ENCODE measurements around the gene KCNJ6. TPM values are rescaled to one million over a fixed set of nuclear protein-coding genes. Genes with fewer than 3 reads are reported as not detected.

The KCNJ6 gene
- total and polyA plus RNA-seq, 2 of the 8 experiments (the other 6 are each of a cell fraction or from before 2014, with no cell fraction given): 0.51 to 1.2 TPM

DNA sequence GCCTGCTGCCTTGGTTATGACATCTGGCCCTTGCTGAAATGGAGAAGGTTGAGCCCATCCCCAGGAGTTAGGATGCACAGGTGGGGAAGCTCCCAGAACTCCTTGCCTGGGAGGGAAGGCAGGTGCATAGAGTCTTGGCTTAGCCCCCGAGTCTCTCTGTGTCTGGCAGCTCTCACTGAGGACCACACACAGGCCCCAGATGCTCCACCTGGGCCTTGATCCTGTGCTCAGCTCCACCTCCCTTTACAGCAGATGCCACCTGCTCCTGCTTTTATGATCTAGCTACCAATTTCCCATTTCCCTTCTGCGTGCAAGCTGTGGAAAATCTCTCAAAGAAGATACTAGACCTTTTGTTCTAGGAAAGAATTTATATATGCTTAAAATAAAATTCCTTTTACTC lies 28.8 kb upstream of the KCNJ6 start:
- Histone ChIP-seq H4K20me1 (replicated peaks in 1 of 2; ENCODE audit: control insufficient read depth in 1 of 2, insufficient read depth in 2 of 2, low read length in 2 of 2) (no peaks in the 10 kb centered on the region), H4K5ac (ENCODE audit: insufficient read length, low read depth, low read length) (no peak overlapping the region), H2BK120ac (replicated peaks; ENCODE audit: low read depth, low read length) (no peak overlapping the region), H2AK5ac (ENCODE audit: low read depth, low read length) (no peak overlapping the region), H3K9ac (replicated peaks in 1 of 4; ENCODE audit: extremely low read depth in 1 of 4, low read depth in 3 of 4, low read length in 3 of 4) (no peak overlapping the region), H3K4me2 (ENCODE audit: insufficient read depth in 1 of 2, low read depth in 2 of 2, low read length in 2 of 2) (no peak overlapping the region), H3K14ac (ENCODE audit: insufficient read length) (no peak overlapping the region), H3K27me3 (replicated peaks in 1 of 4; ENCODE audit: control insufficient read depth in 3 of 4, extremely low read depth in 1 of 4, insufficient read depth in 3 of 4, low read length in 3 of 4) (no peaks in the 10 kb centered on the region), H2BK20ac (ENCODE audit: low read length) (no peak overlapping the region), H3K4me3 (ENCODE audit: extremely low read depth in 1 of 4, insufficient read depth in 2 of 4, low read depth in 3 of 4, low read length in 4 of 4) (no peak overlapping the region), H2BK5ac (ENCODE audit: low read depth, low read length) (no peak overlapping the region), H3K9me3 (ENCODE audit: insufficient read depth in 2 of 2, low read depth in 1 of 2, low read length in 1 of 2) (peaks cover 5 to 11% of the 10 kb centered on the region in 2 experiments; a peak in 3 of 4 replicates), H3K4ac (replicated peaks; ENCODE audit: insufficient read length, low read depth, low read length) (no peak overlapping the region), H2BK12ac (ENCODE audit: low read depth, low read length) (no peak overlapping the region), H3K4me1 (replicated peaks in 1 of 4; ENCODE audit: control insufficient read depth in 3 of 4, insufficient read depth in 4 of 4, low read length in 3 of 4) (no peaks in the 10 kb centered on the region), H3K18ac (ENCODE audit: extremely low read depth, low read length) (no peak overlapping the region), H3K23ac (ENCODE audit: insufficient read length) (no peak overlapping the region), H3K79me1 (ENCODE audit: low read depth, low read length) (no peaks in the 10 kb centered on the region), H3K36me3 (ENCODE audit: control insufficient read depth in 2 of 4, insufficient read depth in 4 of 4, low read length in 3 of 4) (no peaks in the 10 kb centered on the region), H4K8ac (ENCODE audit: extremely low read depth, insufficient read depth, low read length) (no peak overlapping the region), H3K27ac (ENCODE audit: low read depth, low read length) (no peak overlapping the region), H3K23me2 (ENCODE audit: low read depth, low read length) (no peaks in the 10 kb centered on the region), H3K56ac (replicated peaks; ENCODE audit: insufficient read length, low read depth, low read length) (no peak overlapping the region), H4K91ac (replicated peaks; ENCODE audit: insufficient read length, low read length) (no peak overlapping the region), H2BK15ac (ENCODE audit: low read length) (no peak overlapping the region), H2AFZ (ENCODE audit: low read length) (no peak overlapping the region), H3K79me2 (ENCODE audit: control insufficient read depth in 1 of 2, insufficient read depth in 2 of 2, low read length in 2 of 2) (no peaks in the 10 kb centered on the region)
- no peak for DNase-seq (ENCODE audit: low read depth in 1 of 2, low spot score in 2 of 2)
- no peak for FAIRE-seq
- POLR2A ChIA-PET (ENCODE audit: partially characterized antibody): no interaction called here
- WGBS, 2 experiments (ENCODE audit: extremely low coverage in 1 of 2, insufficient coverage in 1 of 2, insufficient read length in 1 of 2, insufficient replicate concordance in 2 of 2, low coverage in 1 of 2, low lambda C conversion rate in 2 of 2, missing lambda C conversion rate in 1 of 2): 73% methylated on average over 2 of the region's 2 CpGs; no CpG with 5 or more reads in 1 of the 2 experiments
- CTCF ChIA-PET (ENCODE audit: partially characterized antibody): interaction anchor here (0.6 to 1.1 kb wide), 3 partner anchors 13 to 186 kb away, joined by 3 read pairs; no protein-coding TSS in a partner anchor
- TF ChIP-seq BRCA1 (IDR thresholded peaks at IDR 0.05; ENCODE audit: low read depth, low read length) (no peak), SP4 (IDR thresholded peaks at IDR 0.05; ENCODE audit: low read length) (no peak), KDM1A (IDR thresholded peaks at IDR 0.05; ENCODE audit: borderline replicate concordance, low read length) (no peak), JUND (IDR thresholded peaks at IDR 0.05; ENCODE audit: low read length) (no peak), TBP (IDR thresholded peaks at IDR 0.05; ENCODE audit: low read depth, low read length) (no peak), NRF1 (IDR thresholded peaks at IDR 0.05; ENCODE audit: low read depth, low read length) (no peak), JUN (IDR thresholded peaks at IDR 0.05; ENCODE audit: low read depth, low read length) (no peak), SP2 (IDR thresholded peaks at IDR 0.05; ENCODE audit: low read length) (no peak), GABPA (IDR thresholded peaks at IDR 0.05; ENCODE audit: borderline replicate concordance, insufficient read depth, low read length) (no peak)
- TF ChIP-seq, protein P1, sequence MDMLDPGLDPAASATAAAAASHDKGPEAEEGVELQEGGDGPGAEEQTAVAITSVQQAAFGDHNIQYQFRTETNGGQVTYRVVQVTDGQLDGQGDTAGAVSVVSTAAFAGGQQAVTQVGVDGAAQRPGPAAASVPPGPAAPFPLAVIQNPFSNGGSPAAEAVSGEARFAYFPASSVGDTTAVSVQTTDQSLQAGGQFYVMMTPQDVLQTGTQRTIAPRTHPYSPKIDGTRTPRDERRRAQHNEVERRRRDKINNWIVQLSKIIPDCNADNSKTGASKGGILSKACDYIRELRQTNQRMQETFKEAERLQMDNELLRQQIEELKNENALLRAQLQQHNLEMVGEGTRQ (IDR thresholded peaks at IDR 0.05; ENCODE audit: low read length): no peak
